Activated T-cell treated with anti-CD3 and anti-CD28 coated beads, Interleukin-2, amount 50 U/mL, for 24 hours (primary cell): ENCODE results near the gene CLRN3.

ENCODE experiments used
- DNase-seq: peaks from one replicate; pipeline ENCODE4 v3.0.0-alpha.2; 2020
- H3K27ac Mint-ChIP-seq: 2 replicates; pipeline ENCODE4 v1.8.0; 2020; ENCODE audit warnings: mild to moderate bottlenecking, mixed read lengths
- H3K27me3 Mint-ChIP-seq: 2 replicates; pipeline ENCODE4 v1.8.0; 2020; ENCODE audit warnings: mixed read lengths
- H3K36me3 Mint-ChIP-seq: 2 replicates; pipeline ENCODE4 v1.8.0; 2020; ENCODE audit warnings: low read depth, mixed read lengths
- H3K4me1 Mint-ChIP-seq: 2 replicates; pipeline ENCODE4 v1.8.0; 2020; ENCODE audit warnings: low read depth, mixed read lengths
- H3K4me3 Mint-ChIP-seq: 2 replicates; pipeline ENCODE4 v1.8.0; 2020; ENCODE audit warnings: mild to moderate bottlenecking, moderate library complexity, mixed read lengths
- H3K9me3 Mint-ChIP-seq: 2 replicates; pipeline ENCODE4 v1.8.0; 2020; ENCODE audit warnings: mixed read lengths

Gene CLRN3

GRCh38 chr10:127909716-127910463 lies 17.1 kb upstream of the CLRN3 start:
- Mint-ChIP-seq H3K4me3 (no peak overlapping the region), H3K27ac (no peak overlapping the region), H3K27me3 (peaks cover 37% of the 10 kb centered on the region), H3K36me3 (no peaks in the 10 kb centered on the region), H3K4me1 (peaks cover 1% of the 10 kb centered on the region), H3K9me3 (no peaks in the 10 kb centered on the region)
- DNase-seq = no peak

DNA sequence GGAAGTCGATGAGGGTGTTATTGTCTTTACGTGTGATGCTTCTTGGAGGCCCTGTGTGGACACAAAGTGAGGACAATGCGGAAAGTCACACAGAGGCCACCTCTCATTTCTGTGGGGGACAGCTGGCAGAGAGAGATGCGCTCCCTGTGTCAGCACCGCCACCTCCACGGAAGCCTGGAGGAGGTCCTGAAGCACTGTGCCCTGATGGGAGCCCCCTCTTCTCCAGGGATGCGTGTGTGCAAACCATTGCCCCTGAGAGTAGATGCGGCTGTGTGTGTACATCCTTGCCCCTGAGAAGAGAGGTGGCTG lies 16.2 kb upstream of the CLRN3 start:
- Mint-ChIP-seq H3K9me3 (no peaks in the 10 kb centered on the region), H3K4me3 (no peak overlapping the region), H3K27me3 (peaks cover 37% of the 10 kb centered on the region), H3K27ac (no peak overlapping the region), H3K4me1 (peaks cover 1% of the 10 kb centered on the region), H3K36me3 (no peaks in the 10 kb centered on the region)
- DNase-seq = no peak

DNA sequence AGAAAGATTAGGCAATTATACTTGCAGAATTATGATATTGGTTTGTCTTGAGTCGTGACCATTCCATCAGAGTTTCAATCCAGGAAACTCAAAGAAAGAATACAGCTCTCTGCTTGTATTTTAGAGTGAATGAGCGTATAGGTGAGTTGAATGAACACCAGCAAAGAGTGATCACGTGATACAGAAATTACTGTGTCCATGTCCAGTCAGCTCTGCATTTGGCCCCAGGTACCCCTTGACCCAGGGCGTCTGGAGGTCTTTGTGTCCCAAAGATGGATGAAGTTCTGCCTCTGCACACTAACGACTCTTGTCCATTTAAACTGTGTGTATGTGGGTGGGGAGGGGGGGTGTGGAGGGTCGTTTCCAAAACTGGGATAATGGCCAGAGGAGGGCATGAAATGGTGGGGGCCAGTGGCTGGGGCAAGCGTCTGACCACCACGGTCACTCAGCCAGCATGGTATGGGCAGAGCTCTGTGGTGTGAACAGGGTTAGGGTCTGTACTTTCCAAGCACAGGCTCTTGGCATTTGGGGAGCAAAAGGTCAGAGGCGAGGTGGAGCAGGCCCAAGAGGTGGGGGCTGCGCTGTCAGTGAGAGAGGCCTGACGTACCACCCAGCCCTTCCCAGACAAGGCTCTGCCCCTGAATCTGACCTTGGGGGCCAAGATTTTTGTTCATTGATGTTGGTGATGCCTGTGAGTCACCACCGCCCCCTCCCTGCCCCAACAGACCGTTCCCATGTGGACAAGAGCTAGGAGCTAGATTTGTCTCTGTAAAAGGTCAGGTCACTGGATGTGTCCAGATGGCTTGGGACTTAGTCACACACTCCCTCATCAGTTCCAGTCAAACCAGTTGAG lies 15.6 kb upstream of the CLRN3 start:
- no peak overlapping the region for H3K27ac Mint-ChIP-seq
- H3K9me3 Mint-ChIP-seq = no peaks in the 10 kb centered on the region
- peaks cover 1% of the 10 kb centered on the region for H3K4me1 Mint-ChIP-seq
- H3K4me3 Mint-ChIP-seq = no peak overlapping the region
- H3K27me3 Mint-ChIP-seq = peaks cover 37% of the 10 kb centered on the region
- H3K36me3 Mint-ChIP-seq = no peaks in the 10 kb centered on the region
- DNase-seq = no peak

DNA sequence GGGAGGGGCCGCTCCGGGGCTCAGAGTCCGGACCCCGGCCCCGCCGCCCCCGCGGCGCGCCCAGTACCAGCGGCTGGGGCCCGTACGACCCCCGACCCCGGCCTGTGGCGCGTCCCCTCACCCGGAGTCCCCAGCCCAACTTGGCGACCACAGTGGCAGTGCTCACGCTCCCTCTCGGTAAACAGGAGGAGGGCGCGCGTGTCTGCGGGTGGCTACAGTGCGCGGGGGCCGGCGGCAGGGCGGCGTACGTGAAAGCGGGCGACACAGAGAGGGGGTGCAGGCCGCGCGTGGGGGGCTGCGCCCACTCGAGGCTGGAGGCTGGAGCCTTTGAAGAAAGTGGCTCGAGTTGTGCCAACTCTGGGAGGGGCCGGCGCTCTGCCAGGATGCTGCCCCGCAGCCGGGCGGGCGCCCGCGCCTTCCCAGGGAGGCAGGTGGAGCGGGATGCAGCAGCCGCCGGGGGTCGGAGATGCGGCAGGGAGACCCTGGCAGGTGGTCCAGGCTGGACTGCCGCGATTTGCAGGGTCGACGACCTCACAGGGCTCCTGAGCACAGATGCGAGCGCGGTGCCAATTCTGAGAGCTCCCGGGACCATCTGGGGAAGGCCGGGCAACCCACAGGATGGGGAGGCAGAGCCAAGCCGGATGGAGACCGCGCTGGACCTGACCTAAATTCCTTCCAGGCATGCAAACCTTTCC lies 14.8 kb upstream of the CLRN3 start:
- DNase-seq = peak; percentile 55
- Mint-ChIP-seq H3K4me1 (peaks cover 1% of the 10 kb centered on the region), H3K27me3 (peaks cover 41% of the 10 kb centered on the region), H3K9me3 (no peaks in the 10 kb centered on the region), H3K36me3 (no peaks in the 10 kb centered on the region), H3K4me3 (peak overlapping the region; percentile 39), H3K27ac (no peak overlapping the region)

DNA sequence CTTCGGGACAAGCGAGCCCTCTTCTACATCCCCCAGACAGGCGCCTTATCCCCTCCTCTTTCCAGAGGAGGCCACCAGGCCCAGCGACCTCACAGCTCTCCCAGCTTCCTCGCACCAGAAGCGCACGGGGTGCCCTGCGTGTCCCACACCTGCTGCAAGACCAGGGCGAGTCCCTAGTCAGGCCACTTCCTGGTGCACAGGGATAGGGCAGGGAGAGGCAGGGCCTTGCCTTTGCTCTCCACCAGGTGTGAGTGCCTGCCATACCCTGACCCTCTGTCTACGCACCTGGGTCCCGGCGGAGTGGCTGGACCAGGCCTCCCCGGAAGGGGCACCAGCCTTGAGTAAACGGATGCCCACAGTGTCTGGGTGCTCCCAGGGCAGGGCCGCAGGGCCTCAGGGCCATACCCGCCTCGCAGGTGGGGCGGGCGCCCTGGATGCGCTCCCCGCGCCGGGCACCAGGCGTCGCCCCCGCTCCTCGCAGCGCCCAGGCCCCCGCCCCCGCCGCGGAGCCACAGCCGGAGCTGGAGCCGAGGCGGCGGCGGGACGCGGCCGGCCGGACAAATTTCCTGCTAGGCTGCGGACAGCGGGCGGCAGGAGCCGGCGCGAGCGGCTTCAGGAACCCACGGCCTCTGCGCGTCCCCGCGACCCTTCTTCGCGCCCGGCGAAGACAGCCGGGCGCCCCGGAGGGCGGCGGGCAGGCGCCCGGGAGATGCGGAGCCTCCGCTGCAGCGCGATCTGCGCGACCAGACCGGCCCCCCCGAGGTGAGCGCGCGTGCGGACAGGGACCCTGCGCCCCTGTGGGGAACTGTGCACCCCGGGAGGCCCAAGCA lies 14.0 kb upstream of the CLRN3 start, which contains the start of gene PTPRE:
PTPRE (plus strand) TSS at position 556 of the 830 bp plus-strand sequence. CDS start 133,779 bp downstream, outside the sequence.
- H3K27me3 Mint-ChIP-seq = peaks cover 41% of the 10 kb centered on the region
- no peaks in the 10 kb centered on the region for H3K36me3 Mint-ChIP-seq
- H3K4me3 Mint-ChIP-seq = peak within 1 kb of the TSS; percentile 39
- H3K27ac Mint-ChIP-seq = no peak within 1 kb of the TSS
- peaks cover 1% of the 10 kb centered on the region for H3K4me1 Mint-ChIP-seq
- DNase-seq = peak; percentile 90
- H3K9me3 Mint-ChIP-seq = no peaks in the 10 kb centered on the region

GRCh38 chr10:127905848-127906261 lies 13.1 kb upstream of the CLRN3 start:
- H3K9me3 Mint-ChIP-seq = no peaks in the 10 kb centered on the region
- no peak for DNase-seq
- H3K4me1 Mint-ChIP-seq = peaks cover 1% of the 10 kb centered on the region
- no peak overlapping the region for H3K4me3 Mint-ChIP-seq
- no peak overlapping the region for H3K27ac Mint-ChIP-seq
- no peaks in the 10 kb centered on the region for H3K36me3 Mint-ChIP-seq
- peaks cover 41% of the 10 kb centered on the region for H3K27me3 Mint-ChIP-seq

DNA sequence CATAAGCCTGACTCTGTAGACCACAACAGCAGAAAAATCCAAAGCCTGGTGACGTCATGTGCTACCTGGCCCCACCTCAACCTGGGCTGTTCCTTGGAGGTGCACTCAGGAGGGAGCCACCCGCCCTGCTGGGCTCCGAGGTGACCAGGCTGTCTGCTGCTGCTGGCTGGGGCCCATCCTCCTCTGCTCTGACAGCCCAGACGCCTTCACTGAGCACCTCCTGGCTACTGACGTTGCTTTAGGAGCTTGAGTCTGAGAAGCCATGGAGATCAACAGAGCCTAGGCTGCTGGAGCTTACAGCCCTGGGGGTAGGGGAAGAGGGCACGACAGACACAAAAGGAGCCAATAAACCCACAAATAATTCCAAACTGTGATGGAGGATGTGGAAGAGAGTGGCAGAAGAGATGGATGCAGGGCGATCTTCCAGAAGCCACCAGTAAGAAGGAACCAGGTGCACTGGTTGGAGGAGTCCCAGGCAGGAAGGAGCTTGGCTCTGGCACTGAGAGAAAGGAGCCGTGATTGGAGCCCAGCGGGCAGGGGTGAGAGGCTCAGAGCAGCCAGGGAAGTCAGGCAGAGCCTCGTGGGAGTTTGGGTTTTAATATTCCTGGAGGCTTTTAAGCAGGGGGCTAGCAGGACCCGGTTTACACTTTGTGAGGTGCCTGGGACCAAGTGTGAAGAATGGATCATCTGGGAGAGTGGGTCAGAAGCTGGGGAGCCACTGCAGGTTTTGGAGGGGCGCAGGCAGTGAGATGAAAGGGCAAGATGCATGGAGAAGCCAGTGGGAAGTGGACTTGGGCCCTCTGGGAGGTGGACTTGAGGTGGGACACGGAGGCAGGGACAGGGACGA lies 12.5 kb upstream of the CLRN3 start:
- Mint-ChIP-seq H3K4me1 (peaks cover 1% of the 10 kb centered on the region), H3K27me3 (peaks cover 44% of the 10 kb centered on the region), H3K27ac (no peak overlapping the region)

GRCh38 chr10:127904311-127905000 lies 11.7 kb upstream of the CLRN3 start:
- Mint-ChIP-seq H3K4me1 (peaks cover 4% of the 10 kb centered on the region), H3K27me3 (peaks cover 49% of the 10 kb centered on the region), H3K36me3 (no peaks in the 10 kb centered on the region), H3K9me3 (no peaks in the 10 kb centered on the region), H3K4me3 (no peak overlapping the region), H3K27ac (no peak overlapping the region)
- no peak for DNase-seq

More for the DNA sequence above, 12.5 kb upstream of the CLRN3 start:
- no peak overlapping the region for H3K4me3 Mint-ChIP-seq
- H3K36me3 Mint-ChIP-seq = no peaks in the 10 kb centered on the region
- DNase-seq = no peak
- H3K9me3 Mint-ChIP-seq = no peaks in the 10 kb centered on the region

DNA sequence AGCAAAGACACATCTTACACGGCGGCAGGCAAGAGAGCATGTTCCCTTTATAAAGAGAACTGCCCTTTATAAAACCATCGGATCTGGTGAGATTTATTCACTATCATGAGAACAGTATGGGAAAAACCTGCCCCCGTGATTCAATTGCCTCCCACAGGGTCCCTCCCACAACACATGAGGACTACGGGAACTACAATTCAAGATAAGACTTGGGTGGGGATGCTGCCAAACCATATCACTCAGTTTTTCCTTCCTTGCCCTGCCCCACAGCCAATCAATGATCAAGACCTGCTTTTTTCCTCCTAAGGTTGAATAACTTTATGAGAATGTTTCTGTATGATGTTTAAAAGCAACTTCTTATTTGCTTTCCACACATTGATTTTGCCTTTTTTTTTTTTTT lies 11.0 kb upstream of the CLRN3 start:
- peaks cover 4% of the 10 kb centered on the region for H3K4me1 Mint-ChIP-seq
- no peaks in the 10 kb centered on the region for H3K9me3 Mint-ChIP-seq
- no peak overlapping the region for H3K4me3 Mint-ChIP-seq
- H3K27me3 Mint-ChIP-seq = peaks cover 46% of the 10 kb centered on the region
- H3K27ac Mint-ChIP-seq = no peak overlapping the region
- DNase-seq = no peak
- no peaks in the 10 kb centered on the region for H3K36me3 Mint-ChIP-seq

DNA sequence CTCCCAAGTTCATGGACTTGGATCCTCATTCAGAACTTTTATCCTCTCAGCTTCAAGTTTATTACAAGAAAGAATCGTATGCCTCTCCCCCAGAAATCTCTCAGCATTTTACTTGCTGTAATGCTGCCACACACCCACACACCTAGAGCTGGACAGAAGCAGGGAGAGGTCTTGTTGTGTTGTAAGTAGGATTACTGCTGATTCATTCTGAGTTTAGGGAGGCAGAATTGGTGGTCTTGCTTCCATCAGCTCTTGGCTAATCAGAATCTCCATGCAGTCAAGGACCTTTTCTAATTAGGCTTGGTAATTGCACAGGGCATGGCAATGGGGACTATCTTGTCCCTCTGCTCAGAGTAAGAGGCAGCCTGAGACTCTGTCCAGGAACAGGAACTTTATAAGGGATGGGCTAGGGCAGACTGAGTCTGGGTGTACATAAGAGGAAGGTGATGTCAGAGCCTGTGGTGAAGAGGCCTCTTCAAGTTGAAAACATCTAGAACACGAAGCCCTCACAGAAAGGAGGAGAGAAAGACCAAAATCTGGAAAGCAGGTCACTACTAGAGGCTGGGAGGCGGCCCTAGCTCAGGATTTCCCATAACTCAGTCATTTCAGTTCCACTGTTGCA lies 7.1 kb upstream of the CLRN3 start:
- H3K36me3 Mint-ChIP-seq = no peaks in the 10 kb centered on the region
- no peak overlapping the region for H3K27ac Mint-ChIP-seq
- H3K9me3 Mint-ChIP-seq = peaks cover 2% of the 10 kb centered on the region
- H3K27me3 Mint-ChIP-seq = peaks cover 22% of the 10 kb centered on the region
- H3K4me1 Mint-ChIP-seq = peaks cover 2% of the 10 kb centered on the region
- no peak for DNase-seq
- no peak overlapping the region for H3K4me3 Mint-ChIP-seq

- H3K9me3 Mint-ChIP-seq = peaks cover 2% of the 10 kb centered on the region
- no peak overlapping the region for H3K4me3 Mint-ChIP-seq
- H3K27me3 Mint-ChIP-seq = peaks cover 24% of the 10 kb centered on the region
Measured at GRCh38 chr10:127897177-127897576, 4.4 kb upstream of the CLRN3 start.

GRCh38 chr10:127896590-127896989 lies 3.8 kb upstream of the CLRN3 start:
- Mint-ChIP-seq H3K4me1 (peaks cover 2% of the 10 kb centered on the region), H3K36me3 (no peaks in the 10 kb centered on the region), H3K27me3 (peaks cover 24% of the 10 kb centered on the region), H3K4me3 (no peak overlapping the region), H3K27ac (no peak overlapping the region), H3K9me3 (peaks cover 2% of the 10 kb centered on the region)
- DNase-seq = no peak

More at GRCh38 chr10:127897177-127897576, 4.4 kb upstream of the CLRN3 start:
- Mint-ChIP-seq H3K27ac (no peak overlapping the region), H3K36me3 (no peaks in the 10 kb centered on the region), H3K4me1 (peaks cover 2% of the 10 kb centered on the region)
- no peak for DNase-seq
